Skeletal muscle cell (primary cell): ENCODE measurements around the gene ANKS1B.
"Not testable (repeated sequence)": the region's sequence is repeated elsewhere in the genome, so short reads cannot be mapped to it uniquely, and the experiment has no call there.

ENCODE experiments used
- DNase-seq: peaks from one replicate; pipeline ENCODE4 v3.0.0-alpha.2; 2010; ENCODE audit warnings: low read depth
- H3K4me3 ChIP-seq: 2 replicates; pipeline ENCODE4 v1.5.1; 2011; ENCODE audit warnings: low read depth, mild to moderate bottlenecking, control low read depth, low read length, moderate library complexity

The ANKS1B gene

DNA sequence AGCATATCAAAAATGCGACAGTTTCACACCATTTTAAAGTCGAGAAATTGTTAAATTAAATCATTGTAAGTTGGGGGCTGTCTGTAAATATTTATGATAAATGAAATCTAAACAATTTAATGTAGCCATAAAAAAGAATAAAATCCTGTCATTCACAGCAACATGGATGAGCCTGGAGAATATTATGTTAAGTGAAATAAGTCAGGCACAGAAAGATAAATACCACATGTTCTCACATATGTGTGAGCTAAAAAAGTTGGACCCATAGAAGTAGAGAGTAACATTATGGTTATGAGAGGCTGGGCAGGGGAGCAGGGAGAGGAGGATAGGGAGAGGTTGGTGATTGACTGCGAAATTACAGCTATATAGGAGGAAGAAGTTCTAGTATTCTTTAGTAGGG, 201.3 kb downstream of the ANKS1B start:
- H3K4me3 ChIP-seq = no peak overlapping the region
- no peak for DNase-seq

DNA sequence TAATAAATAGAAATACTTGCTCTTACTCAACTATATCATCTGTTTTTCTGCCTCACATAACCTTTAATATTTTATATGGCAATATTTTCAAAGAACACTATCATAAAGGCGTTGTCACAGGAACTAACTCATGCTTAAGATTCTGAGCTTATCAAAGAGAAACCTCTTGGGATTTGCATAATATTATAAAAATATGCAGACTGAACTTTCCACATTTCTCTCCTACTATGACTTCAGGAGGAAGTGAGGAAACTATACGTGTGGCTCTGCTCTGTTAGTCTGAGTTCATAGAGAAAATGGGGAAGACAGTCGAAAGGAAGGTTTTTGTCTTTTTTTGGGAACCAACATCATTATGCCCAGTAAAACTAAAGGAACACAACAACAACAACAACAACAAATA, 212.5 kb downstream of the ANKS1B start:
- H3K4me3 ChIP-seq = no peak overlapping the region
- DNase-seq = no peak

DNA sequence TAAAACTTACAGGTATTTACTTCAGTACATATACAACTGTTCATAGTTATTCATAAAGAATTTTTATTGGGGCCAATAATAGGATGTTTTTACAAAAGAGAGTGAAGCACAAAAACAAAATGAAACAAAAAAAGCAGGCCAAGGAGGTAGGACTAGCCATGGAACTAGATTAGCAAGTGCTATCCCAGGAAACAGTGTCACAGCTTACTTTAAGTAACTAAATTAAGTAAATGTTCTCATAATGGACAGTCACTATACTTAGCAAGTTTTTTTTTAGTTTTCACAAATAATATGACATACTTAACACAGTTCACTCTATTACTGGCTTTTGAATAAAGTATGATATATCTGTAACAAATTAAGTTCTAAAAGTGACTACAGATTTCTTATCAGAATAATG, 213.1 kb downstream of the ANKS1B start:
- H3K4me3 ChIP-seq = no peak overlapping the region
- no peak for DNase-seq

DNA sequence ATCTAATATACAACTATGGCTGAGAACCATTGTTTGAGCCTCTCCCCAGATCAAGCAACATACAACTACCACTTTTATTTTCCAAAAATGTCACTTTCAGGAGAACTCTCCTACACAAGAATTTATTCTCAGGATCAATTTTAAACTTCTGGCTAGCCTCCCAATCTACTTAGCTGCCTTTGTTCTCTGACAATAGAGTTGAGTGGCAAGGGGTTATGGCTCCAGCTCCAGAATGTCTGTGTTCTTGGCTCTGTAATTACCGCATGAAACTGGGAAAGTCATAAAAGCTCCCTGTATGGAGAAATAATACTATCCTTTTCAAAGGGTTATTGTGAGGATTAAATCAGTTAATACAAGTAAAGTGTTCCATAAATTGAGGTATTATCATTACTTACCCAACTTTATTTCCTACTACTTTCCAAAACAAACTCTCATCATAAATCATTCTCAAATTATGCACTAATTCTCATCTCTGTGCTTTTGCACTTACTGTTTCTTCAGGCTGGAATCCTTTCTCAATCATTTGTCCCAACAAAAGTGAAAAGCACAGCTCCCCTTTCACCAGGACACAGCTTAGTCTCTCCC, 215.2 kb downstream of the ANKS1B start:
- no peak for DNase-seq
- H3K4me3 ChIP-seq = no peak overlapping the region

DNA sequence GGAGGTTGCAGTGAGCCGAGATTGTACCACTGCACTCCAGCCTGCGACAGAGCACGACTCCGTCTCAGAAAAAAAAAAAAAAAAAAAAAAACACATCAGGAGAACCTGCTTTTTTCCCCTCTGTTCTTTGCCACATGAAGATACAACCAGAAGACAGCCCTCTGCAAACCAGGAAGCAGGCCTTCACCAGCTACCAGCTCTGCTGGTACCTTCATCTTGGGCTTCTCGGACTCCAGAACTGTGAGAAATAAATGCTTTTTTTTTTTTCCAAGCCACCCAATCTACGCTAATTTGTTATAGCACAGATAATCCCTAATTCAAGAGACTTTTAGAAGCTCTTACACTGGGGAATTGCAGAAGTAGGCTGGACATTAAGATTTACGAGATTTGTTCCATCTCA, 216.0 kb downstream of the ANKS1B start:
- no peak for DNase-seq
- no peak overlapping the region for H3K4me3 ChIP-seq

DNA sequence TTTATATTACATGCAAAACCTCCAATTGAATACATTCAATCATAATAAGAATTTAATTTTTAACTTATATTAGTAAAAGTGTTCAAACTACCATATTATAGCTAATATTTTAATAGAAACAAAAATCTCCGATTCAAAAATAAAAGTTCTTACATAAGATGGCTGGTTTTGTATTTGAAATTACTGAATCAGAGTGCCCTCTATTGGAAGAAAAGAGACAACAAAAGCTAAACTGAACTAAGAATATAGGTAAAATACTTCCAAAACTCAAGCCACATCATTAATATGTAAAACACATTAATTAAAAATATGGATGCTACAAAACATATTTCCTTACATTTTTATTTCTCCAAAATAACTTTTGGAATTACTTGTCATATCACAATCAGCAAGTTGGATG, 216.9 kb downstream of the ANKS1B start:
- no peak for DNase-seq
- H3K4me3 ChIP-seq = no peak overlapping the region

DNA sequence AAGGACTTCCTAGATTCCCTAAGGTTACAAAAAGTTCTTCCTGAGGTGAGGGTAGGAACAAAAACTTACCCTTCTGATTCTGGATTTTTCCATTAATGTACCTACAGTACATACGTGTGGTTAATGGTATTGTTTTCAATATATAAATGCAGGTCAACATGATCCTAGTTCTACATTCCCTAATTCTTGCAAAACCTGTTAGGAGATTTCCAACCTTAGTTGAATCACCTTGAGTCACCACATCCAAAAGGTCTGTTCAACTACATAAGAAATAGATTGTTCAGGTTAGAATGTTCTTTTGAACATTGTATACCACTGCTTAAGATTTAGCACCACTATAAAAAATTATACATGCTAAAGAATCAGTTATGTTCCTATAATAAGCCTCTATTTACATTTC, 218.3 kb downstream of the ANKS1B start:
- H3K4me3 ChIP-seq = no peak overlapping the region
- DNase-seq = no peak

DNA sequence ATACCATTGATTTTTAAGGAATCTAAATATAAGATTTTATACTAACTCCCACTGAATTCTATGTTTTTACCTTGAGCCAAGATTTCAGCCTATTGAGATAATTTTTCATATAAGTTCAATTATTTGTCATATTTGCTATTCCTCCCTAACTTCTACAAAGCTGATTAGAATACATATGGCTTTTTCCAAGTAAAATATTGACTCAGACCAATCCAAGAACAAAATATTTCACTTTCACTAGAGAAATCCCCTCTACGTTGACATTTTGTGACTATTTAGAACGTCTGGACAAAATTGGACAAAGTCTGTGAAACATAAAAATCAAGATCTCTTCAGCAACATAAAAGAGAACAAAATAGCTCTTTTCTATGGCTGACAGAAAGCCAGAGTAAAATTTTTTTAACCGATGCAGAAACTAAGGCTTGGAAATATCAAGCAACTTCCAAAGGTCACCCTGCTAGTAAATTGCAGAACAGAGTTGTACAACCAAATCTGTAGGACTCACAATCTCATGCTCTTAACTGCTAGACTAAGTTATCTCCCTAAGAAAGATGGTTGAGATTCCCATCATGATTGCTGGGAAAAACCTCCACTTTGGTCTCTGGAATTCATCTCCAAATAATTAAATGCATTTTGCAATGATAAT, 219.1 kb downstream of the ANKS1B start:
- no peak for DNase-seq
- no peak overlapping the region for H3K4me3 ChIP-seq

DNA sequence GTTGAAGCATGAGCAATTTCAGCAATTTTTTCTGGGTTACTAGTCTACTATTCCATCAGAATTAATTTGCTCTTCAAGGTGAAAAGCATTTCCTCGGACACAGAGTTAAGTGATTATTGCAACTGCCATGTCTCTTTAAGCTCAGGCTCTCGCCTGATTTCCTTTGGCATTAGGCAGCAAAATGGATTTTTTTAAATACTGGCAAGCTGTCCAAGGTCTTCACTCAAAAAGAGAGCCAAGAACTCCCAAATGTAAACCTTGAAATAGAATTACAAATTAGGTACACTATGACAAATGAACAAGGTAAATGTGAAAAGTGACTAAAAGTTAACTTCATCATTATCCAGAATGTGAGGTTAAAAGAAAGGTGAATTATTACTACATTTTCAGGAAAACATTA, 225.3 kb downstream of the ANKS1B start:
- H3K4me3 ChIP-seq = no peak overlapping the region
- no peak for DNase-seq

DNA sequence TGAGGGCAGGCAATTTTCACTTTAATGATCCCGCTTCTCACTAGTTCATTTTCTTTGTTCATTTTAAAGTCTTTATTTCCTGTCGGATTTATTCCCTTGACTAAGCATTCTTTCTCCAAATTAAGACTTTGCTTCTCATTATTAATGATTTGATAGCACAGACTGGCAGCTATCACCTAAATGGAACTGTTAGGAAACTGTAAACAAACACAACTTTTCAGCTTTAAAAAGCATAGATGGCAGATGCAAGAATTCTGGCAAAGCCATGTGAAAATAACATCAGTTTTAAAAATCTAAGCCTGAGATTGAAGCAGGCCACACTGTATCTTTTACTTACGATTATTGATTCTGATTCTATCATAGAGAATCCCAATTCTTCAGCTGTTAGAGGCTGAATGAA, 225.7 kb downstream of the ANKS1B start:
- H3K4me3 ChIP-seq = no peak overlapping the region
- DNase-seq = no peak

DNA sequence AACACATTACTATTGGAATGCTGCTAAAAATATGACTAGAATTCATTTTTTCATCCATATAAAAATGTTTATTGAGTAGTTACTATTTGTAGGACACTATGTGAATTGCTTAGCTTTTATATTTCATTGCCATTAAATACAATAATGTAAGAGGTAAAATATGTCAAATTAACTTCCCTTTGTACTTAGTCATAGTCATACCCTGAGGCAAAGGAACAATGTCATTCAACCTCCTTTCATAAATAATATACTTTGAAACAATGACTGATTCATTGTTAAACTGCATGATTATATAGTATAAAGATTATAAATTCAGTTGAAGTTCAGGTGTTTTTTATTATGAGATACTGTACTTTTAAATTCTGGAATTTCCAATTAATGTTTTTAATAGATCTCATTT, 232.0 kb downstream of the ANKS1B start:
- DNase-seq = no peak
- no peak overlapping the region for H3K4me3 ChIP-seq

DNA sequence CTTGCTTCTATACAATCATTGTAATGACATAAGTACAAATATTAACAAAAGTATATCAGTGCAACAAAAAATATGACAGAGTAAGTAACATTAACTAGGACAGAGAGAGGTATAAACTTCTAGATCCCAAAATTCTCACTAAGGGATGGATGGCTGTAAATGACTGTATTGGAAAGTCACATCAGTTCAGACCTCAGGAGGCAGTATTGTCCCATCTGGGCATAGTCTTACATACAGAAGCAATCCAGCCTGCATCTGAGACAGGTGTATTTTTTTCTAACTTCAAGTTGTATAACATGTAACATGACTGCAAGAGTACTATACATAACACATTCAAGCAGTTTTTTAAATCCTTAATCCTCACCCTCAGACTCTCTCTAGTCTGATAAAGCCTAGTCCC, 238.2 kb downstream of the ANKS1B start:
- no peak overlapping the region for H3K4me3 ChIP-seq
- no peak for DNase-seq

DNA sequence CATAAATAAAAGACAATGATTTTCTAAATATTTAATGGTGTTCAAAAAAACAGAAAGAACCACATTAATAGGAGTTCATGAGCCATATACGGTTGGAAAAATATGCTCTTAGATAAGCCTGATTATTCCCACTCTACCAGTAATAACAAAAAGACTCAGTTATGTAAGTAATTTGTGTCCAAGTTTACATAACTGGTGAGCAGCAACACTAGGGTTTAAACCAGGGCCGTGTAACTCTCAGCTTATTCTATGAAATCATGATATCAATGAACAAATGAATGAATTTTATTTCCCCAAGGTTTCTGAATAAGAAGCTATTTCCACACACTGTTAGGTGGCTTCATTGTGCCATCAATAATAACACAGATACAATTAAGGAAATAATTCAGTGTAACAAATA, 238.8 kb downstream of the ANKS1B start:
- H3K4me3 ChIP-seq = no peak overlapping the region
- DNase-seq = no peak

DNA sequence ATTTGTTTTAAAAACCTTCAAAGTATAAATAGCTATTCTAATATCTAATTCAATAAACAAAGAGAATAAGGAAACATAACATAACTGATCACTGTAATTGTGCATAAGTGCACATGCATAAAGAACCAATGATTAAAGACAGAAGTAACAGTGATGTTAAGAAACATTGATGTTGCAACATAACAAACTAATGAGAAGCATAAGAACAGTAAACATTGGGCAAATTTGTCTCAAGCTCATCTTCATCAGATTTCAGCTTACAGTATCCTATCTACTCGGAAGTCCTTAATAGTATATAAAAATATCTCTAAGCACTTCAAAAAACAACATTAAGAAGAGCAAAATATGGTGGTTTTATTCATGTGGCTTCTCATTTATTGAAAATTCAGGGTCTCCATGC, 239.6 kb downstream of the ANKS1B start:
- H3K4me3 ChIP-seq = no peak overlapping the region
- DNase-seq = no peak

DNA sequence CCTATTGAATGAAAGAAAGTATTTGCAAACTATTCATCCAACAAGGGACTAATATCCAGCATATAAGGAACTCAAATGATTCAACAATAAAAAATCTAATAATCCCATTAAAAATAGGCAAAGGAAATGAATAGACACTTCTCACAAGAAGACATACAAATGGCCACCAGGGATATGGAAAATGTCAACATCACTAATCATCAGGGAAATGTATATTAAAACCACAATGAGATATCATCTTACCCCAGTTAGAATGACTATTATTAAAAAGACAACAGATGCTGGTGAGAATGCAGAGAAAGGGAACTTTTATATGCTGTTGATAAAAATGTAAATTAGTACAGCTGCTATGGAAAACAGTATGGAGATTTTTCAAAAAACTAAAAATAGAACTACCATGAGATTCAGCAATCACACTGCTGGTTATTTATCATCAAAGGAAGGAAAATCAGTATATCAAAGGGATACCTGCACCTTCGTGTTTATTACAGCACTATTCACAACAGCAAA, 247.9 kb downstream of the ANKS1B start:
- DNase-seq = no peak
- H3K4me3 ChIP-seq = no peak overlapping the region

DNA sequence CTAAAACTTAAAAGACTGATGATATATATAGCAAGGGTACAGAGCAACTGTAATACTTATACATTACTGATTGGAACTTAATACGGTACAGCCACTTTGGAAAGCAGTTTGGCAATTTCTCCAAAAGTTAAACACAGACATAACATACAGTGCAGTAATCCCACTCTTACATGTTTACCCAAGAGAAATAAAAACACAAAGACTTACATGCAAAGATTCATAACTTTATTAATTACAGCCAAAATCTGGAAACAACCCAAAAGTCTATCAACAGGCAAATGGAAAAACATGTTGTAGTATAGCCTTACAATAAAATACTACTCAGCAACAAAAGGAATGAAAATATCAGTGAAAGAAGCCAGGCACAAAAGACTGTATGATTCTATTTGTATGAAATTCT, 252.6 kb downstream of the ANKS1B start:
- no peak for DNase-seq
- H3K4me3 ChIP-seq = no peak overlapping the region

DNA sequence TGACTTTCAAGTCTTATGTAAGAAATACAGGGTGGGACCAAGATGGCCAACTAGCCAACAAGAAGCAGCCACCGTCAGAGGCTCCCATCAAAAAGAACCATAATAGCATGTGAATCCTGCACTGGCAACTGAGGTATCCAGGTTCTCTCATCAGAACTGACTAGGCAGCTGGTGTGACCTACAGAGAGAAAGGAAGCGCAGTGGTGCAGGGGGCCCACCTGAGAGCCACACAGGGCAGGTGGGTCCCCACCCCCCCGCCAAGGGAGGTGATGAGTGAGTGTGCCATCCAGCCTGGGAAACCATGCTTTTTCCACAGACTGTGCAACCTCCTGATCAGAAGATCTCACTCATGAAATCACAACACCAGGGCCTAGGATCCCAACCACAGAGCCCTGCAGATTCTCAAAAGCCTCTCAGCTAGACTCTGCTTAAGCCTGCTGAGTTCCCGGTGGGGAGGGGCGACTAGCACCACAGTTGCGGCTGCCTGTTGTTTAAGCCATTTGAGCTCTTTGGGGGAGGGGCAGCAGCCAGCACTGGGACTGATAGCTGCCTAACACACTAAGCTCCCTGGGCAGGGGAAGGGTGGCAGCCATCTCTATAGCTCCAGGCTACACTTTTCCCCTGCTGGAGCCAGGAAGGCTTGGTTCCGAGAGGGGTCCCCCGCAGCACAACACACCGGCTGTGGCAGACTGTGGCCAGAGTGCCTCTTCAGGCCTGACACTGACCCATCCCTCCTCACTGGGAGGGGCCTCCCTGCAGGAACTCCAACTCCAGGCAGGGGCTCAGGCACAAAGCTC, 261.8 kb downstream of the ANKS1B start:
- no peak for DNase-seq
- no peak overlapping the region for H3K4me3 ChIP-seq

DNA sequence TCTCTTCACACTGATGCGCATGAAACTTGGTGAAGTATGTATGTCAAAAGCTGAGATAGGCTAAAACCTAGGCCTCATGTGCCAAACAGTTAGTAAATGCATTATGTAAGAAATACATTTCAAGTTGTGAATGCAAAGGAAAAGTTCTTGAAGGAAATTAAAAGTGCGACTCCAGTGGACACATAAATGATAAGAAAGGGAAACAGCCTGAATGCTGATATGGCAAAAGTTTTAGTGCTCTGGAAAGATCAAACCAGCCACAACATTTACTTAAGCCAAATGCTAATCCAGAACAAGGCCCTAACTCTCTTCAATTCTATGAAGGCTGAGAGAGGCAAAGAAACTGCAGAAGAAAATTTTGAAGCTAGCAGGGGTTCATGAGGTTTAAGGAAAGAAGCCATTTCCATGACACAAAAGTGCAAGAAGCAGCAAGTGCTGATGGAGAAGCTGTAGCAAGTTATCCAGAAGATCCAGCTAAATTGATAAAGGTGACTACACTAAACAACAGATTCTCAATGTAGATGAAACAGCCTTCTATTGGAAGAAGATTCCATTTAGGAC, 262.9 kb downstream of the ANKS1B start:
- H3K4me3 ChIP-seq = no peak overlapping the region
- no peak for DNase-seq

DNA sequence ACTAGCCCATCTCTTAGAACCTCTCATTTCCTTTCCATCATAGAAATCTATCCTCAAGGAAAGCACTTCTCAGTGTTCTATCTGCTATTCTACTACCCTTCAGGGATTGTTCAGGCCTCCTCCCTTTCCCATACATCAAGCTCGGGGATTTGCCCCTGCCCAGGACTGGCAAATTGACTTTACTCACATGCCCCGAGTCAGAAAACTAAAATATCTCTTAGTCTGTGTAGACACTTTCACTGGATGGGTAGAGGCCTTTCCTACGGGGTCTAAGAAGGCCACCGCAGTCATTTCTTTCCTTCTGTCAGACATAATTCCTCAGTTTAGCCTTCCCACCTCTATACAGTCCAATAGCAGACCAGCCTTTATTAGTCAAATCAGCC, 264.7 kb downstream of the ANKS1B start:
- not testable (repeated sequence) for H3K4me3 ChIP-seq, DNase-seq

DNA sequence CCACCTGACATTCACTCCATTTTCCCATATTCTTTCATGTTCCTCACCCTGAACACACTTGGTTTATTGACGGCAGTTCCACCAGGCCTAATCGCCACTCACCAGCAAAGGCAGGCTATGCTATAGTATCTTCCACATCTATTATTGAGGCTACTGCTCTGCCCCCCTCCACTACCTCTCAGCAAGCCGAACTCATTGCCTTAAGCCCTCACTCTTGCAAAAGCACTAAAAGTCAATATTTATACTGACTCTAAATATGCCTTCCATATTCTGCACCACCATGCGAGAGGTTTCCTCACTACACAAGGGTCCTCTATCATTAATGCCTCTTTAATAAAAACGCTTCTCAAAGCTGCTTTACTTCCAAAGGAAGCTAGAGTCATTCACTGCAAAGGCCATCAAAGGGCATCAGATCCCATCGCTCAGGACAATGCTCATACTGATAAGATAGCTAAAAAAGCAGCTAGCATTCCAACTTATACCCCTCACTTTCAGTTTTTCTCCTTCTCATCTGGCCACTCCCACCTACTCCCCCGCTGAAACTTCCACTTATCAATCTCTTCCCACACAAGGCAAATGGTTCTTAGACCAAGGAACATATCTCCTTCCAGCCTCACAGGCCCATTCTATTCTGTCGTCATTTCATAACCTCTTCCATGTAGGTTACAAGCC, 265.2 kb downstream of the ANKS1B start:
- H3K4me3 ChIP-seq = not testable (repeated sequence)

More for the DNA sequence above, 265.2 kb downstream of the ANKS1B start:
- DNase-seq = not testable (repeated sequence)
